Stomach (tissue), 9 donors: ENCODE results near the gene FZR1. TPM values are rescaled to one million over a fixed set of nuclear protein-coding genes. Genes with fewer than 3 reads are reported as not detected.

Experiments used
- DNase-seq, 2 donors: peaks; one replicate each; pipeline versions ENCODE4 v3.0.0 to v3.0.0-alpha.2; 2013 to 2019
- H3K27ac ChIP-seq, 5 donors: fragments of 200-600 bp in 4 of 5; sonication (generic) in 4 of 5; one replicate each; pipeline ENCODE4 v1.5.1; 2013 to 2019; ENCODE audit warnings: mild to moderate bottlenecking in 1 of 5, moderate library complexity in 1 of 5
- H3K27me3 ChIP-seq, 3 donors: fragments of 200-600 bp; sonication (generic); one replicate each; pipeline ENCODE4 v1.5.1; 2017 to 2019; ENCODE audit warnings: mixed run types in 1 of 3
- H3K36me3 ChIP-seq, 4 donors: fragments of 200-600 bp; sonication (generic); 1 replicate in 3 of 4; 2 replicates in 1 of 4; pipeline ENCODE4 v1.5.1; 2016 to 2019
- H3K4me1 ChIP-seq, 4 donors: fragments of 200-600 bp; sonication (generic); one replicate each; pipeline ENCODE4 v1.5.1; 2016 to 2019
- H3K4me3 ChIP-seq, 4 donors: fragments of 200-600 bp; sonication (generic) in 3 of 4; one replicate each; pipeline ENCODE4 v1.5.1; 2016 to 2019; ENCODE audit warnings: mild to moderate bottlenecking in 1 of 4
- H3K9me3 ChIP-seq, 4 donors: fragments of 200-600 bp; sonication (generic); one replicate each; pipeline ENCODE4 v1.5.1; 2016 to 2019
- CTCF ChIP-seq, 7 experiments: fragments of 450-650 bp in 4 of 7; fragments of 200-600 bp in 3 of 7; sonication (generic) in 3 of 7; IDR thresholded peaks; one replicate each; pipeline ENCODE4 v1.5.1; 2016 to 2019; ENCODE audit warnings: antibody characterized with exemption in 7 of 7, control low read depth in 2 of 7, mild to moderate bottlenecking in 1 of 7
- EP300 ChIP-seq: sonication (generic); formaldehyde crosslinking; IDR thresholded peaks from one replicate; pipeline ENCODE4 v1.6.1; 2017; ENCODE audit warnings: antibody characterized with exemption
- POLR2A ChIP-seq, 4 donors: fragments of 450-650 bp; IDR thresholded peaks; one replicate each; pipeline ENCODE4 v1.6.1; 2016; ENCODE audit warnings: antibody characterized with exemption in 4 of 4, control low read depth in 2 of 4, mild to moderate bottlenecking in 1 of 4, moderate library complexity in 1 of 4
- POLR2AphosphoS5 ChIP-seq, 3 donors: sonication (generic); formaldehyde crosslinking; IDR thresholded peaks; one replicate each; pipeline ENCODE4 v1.6.1; 2016; ENCODE audit warnings: antibody characterized with exemption in 3 of 3
- whole genome bisulfite sequencing, 5 donors: extraction: QIAGEN DNeasy Blood & Tissue Kit in 3 of 5; methylation state at CpG; one replicate each; pipeline versions ENCODE4 v1.1.5 to v1.1.7; 2013 to 2018; 5-methylcytosine and 5-hydroxymethylcytosine counted together
- intact Hi-C: fragments of 100-400 bp; cut with DNase I; formaldehyde crosslinking; loops from one replicate; pipeline ENCODE4 v1.15.1; 2023; ENCODE audit warnings: low total_unique reads
- polyA plus RNA-seq, 3 donors: library from polyadenylated mRNA; stranded (reverse); fragments of 200-250 nt; gene quantifications; one replicate each; pipeline ENCODE4 v1.2.3, GENCODE V29; 2013
- total RNA-seq, 5 donors: library from RNA; depleted of rRNA; stranded (reverse); fragments of >200 nt; gene quantifications; one replicate each; pipeline versions ENCODE4 v1.1.0 to v1.2.3, GENCODE V29; 2014 to 2016
- donor health status: healthy with polysubstance abuse.
- donor health status: Bipolar disorder and iron deficiency.
- donor health status: healthy.

The FZR1 gene
- total and polyA plus RNA-seq, 8 donors = 9.4 to 113 (median 21.3) TPM

- no peak overlapping the region for H3K4me3 ChIP-seq
- WGBS, 5 donors = 43 to 67% (median 49%) methylated on average over 16 to 30 of the region's 30 CpGs
- no peak for TF ChIP-seq POLR2AphosphoS5 (IDR thresholded peaks at IDR 0.05)
- TF ChIP-seq CTCF (IDR thresholded peaks at IDR 0.05) = peak in 6 of 7 experiments; percentile 74 to 96 (median 94)
- peaks cover 8 to 36% (median 21%) of the 10 kb centered on the region in 4 donors for H3K4me1 ChIP-seq
- intact Hi-C loops = loop anchor here (10.0 kb wide), 1 partner anchor 70 kb away; no protein-coding TSS in a partner anchor
- H3K36me3 ChIP-seq = peaks cover 8 to 62% (median 53%) of the 10 kb centered on the region in 4 donors
- H3K27me3 ChIP-seq = no peaks in the 10 kb centered on the region
- H3K27ac ChIP-seq = no peak overlapping the region
- peak; percentile 75 to 82 for DNase-seq
- no peaks in the 10 kb centered on the region for H3K9me3 ChIP-seq
These were observed 38.9 kb downstream of the FZR1 start for GRCh38 chr19:3544742-3545668.

- Histone ChIP-seq H3K9me3 (no peaks in the 10 kb centered on the region), H3K4me3 (no peak overlapping the region), H3K27me3 (no peaks in the 10 kb centered on the region), H3K36me3 (peaks cover 8 to 64% (median 57%) of the 10 kb centered on the region in 4 donors), H3K4me1 (peaks cover 8 to 36% (median 21%) of the 10 kb centered on the region in 4 donors), H3K27ac (no peak overlapping the region)
- WGBS, 5 donors = 64 to 80% (median 72%) methylated on average over 10 of the region's 10 CpGs
- TF ChIP-seq POLR2AphosphoS5 (IDR thresholded peaks at IDR 0.05) = no peak
- no peak for DNase-seq
- intact Hi-C loops = loop anchor here (10.0 kb wide), 1 partner anchor 69 kb away; no protein-coding TSS in a partner anchor
These were observed 39.5 kb downstream of the FZR1 start for GRCh38 chr19:3545669-3546034.

- intact Hi-C loops = loop anchor here (10.0 kb wide), 1 partner anchor 69 kb away; no protein-coding TSS in a partner anchor
- WGBS, 5 donors = 65 to 87% (median 79%) methylated on average over 21 to 23 of the region's 23 CpGs
- TF ChIP-seq CTCF (IDR thresholded peaks at IDR 0.05) (no peak), EP300 (no peak), POLR2AphosphoS5 (IDR thresholded peaks at IDR 0.05) (no peak), POLR2A (IDR thresholded peaks at IDR 0.05) (no peak)
These were observed 40.0 kb downstream of the FZR1 start for GRCh38 chr19:3546119-3546518.

GRCh38 chr19:3547301-3547731 is 41.2 kb downstream of the FZR1 start:
- Histone ChIP-seq H3K9me3 (no peaks in the 10 kb centered on the region), H3K27me3 (no peaks in the 10 kb centered on the region), H3K4me3 (no peak overlapping the region), H3K27ac (no peak overlapping the region), H3K36me3 (peaks cover 8 to 70% (median 62%) of the 10 kb centered on the region in 4 donors), H3K4me1 (peaks cover 8 to 36% (median 21%) of the 10 kb centered on the region in 4 donors)
- TF ChIP-seq EP300 (no peak), CTCF (IDR thresholded peaks at IDR 0.05) (peak in 3 of 7 experiments; percentile 7 to 38 (median 35))
- intact Hi-C loops = loop anchor here (10.0 kb wide), 1 partner anchor 67 kb away; no protein-coding TSS in a partner anchor
- peak in 1 of 2 donors; percentile 9 for DNase-seq
- WGBS, 5 donors = 84 to 95% (median 89%) methylated on average over 5 to 15 of the region's 15 CpGs

More at GRCh38 chr19:3546119-3546518, 40.0 kb downstream of the FZR1 start:
- DNase-seq = peak; percentile 2 to 45
- Histone ChIP-seq H3K36me3 (peaks cover 8 to 69% (median 61%) of the 10 kb centered on the region in 4 donors), H3K27ac (no peak overlapping the region), H3K27me3 (no peaks in the 10 kb centered on the region), H3K9me3 (no peaks in the 10 kb centered on the region), H3K4me1 (peaks cover 8 to 36% (median 21%) of the 10 kb centered on the region in 4 donors), H3K4me3 (no peak overlapping the region)
